ENCODE results near the gene ACAD8.
"Not testable (repeated sequence)": the region's sequence is repeated elsewhere in the genome, so short reads cannot be mapped to it uniquely, and the experiment has no call there.

Gene ACAD8

GRCh38 chr11:134276396-134277182, 23.2 kb downstream of the ACAD8 start:
- TF ChIP-seq L3MBTL2 (conservative IDR thresholded peaks at IDR 0.05) (0 out of 2 replicates have a peak, but pooled peaks have one; percentile 26), SUZ12 (IDR thresholded peaks at IDR 0.05) (no peak)
- DNase-seq (ENCODE audit: extremely low spot score), result no peak
- CTCF ChIA-PET, result interaction anchor here (0.9 to 1.4 kb wide), 4 partner anchors 10 to 47 kb away, joined by 3 to 5 read pairs (median 4); no protein-coding TSS in a partner anchor
- POLR2A ChIA-PET, result interaction anchor here (0.8 to 4.0 kb wide), 4 partner anchors 12 to 67 kb away, joined by 3 to 20 read pairs (median 4); partner anchors contain the start of genes ACAD8, NCAPD3, THYN1 and VPS26B

- TF ChIP-seq BHLHE40 (IDR thresholded peaks at IDR 0.05; ENCODE audit: borderline replicate concordance) (no peak), FOXK2 (IDR thresholded peaks at IDR 0.05) (no peak), SP1 (IDR thresholded peaks at IDR 0.05) (no peak), SUZ12 (IDR thresholded peaks at IDR 0.05) (no peak), HDGF (IDR thresholded peaks at IDR 0.05; ENCODE audit: borderline replicate concordance) (no peak), PKNOX1 (IDR thresholded peaks at IDR 0.05) (no peak), L3MBTL2 (conservative IDR thresholded peaks at IDR 0.05) (no peak), ZNF384 (IDR thresholded peaks at IDR 0.05) (no peak), CTBP1 (IDR thresholded peaks at IDR 0.05; ENCODE audit: borderline replicate concordance) (no peak), LEF1 (IDR thresholded peaks at IDR 0.05; ENCODE audit: borderline replicate concordance) (no peak), FOXA1 (IDR thresholded peaks at IDR 0.05) (no peak), NFRKB (IDR thresholded peaks at IDR 0.05) (no peak), ARNT (IDR thresholded peaks at IDR 0.05) (no peak), FOXM1 (IDR thresholded peaks at IDR 0.05; ENCODE audit: borderline replicate concordance) (no peak), ELF4 (IDR thresholded peaks at IDR 0.05) (no peak), TARDBP (IDR thresholded peaks at IDR 0.05) (no peak)
- DNase-seq (ENCODE audit: extremely low spot score), result no peak
- ChIA-PET POLR2A (no interaction called here), CTCF (no interaction called here)
These were observed 24.0 kb downstream of the ACAD8 start for GRCh38 chr11:134277183-134278001.

GRCh38 chr11:134278356-134278755, 25.0 kb downstream of the ACAD8 start:
- DNase-seq (ENCODE audit: extremely low spot score), result no peak
- ChIA-PET CTCF (no interaction called here), POLR2A (interaction anchor here (1.1 kb wide), 1 partner anchor 54 kb away, joined by 3 read pairs; the partner anchor contains the start of gene NCAPD3)
- TF ChIP-seq PKNOX1 (IDR thresholded peaks at IDR 0.05), result no peak
- TF ChIP-seq ZNF384 (IDR thresholded peaks at IDR 0.05), result no peak
- no peak for TF ChIP-seq FOXK2 (IDR thresholded peaks at IDR 0.05)
- no peak for TF ChIP-seq ELF4 (IDR thresholded peaks at IDR 0.05)
- TF ChIP-seq CTBP1 (IDR thresholded peaks at IDR 0.05; ENCODE audit: borderline replicate concordance), result no peak

- CTCF ChIA-PET; DNase-seq (ENCODE audit: extremely low spot score): not testable (repeated sequence)
These were observed 28.3 kb downstream of the ACAD8 start for GRCh38 chr11:134281635-134282034.

GRCh38 chr11:134282121-134283045, 29.0 kb downstream of the ACAD8 start:
- ChIA-PET CTCF (no interaction called here), POLR2A (no interaction called here)
- no peak for DNase-seq (ENCODE audit: extremely low spot score)
- TF ChIP-seq BHLHE40 (IDR thresholded peaks at IDR 0.05; ENCODE audit: borderline replicate concordance) (no peak), NFRKB (IDR thresholded peaks at IDR 0.05) (no peak), PKNOX1 (IDR thresholded peaks at IDR 0.05) (no peak), FOXM1 (IDR thresholded peaks at IDR 0.05; ENCODE audit: borderline replicate concordance) (no peak), TARDBP (IDR thresholded peaks at IDR 0.05) (no peak)

More at GRCh38 chr11:134281635-134282034, 28.3 kb downstream of the ACAD8 start:
- POLR2A ChIA-PET, result not testable (repeated sequence)

Data from HEK293T (cell line).